Keratinocyte (primary cell): ENCODE measurements around the gene SPON1. TPM values are rescaled to one million over a fixed set of nuclear protein-coding genes. Genes with fewer than 3 reads are reported as not detected.
A peak's percentile ranks its signal among the peaks of the same experiment; 100 is the strongest.
"Not testable (repeated sequence)": the region's sequence is repeated elsewhere in the genome, so short reads cannot be mapped to it uniquely, and the experiment has no call there.

Experiments
- DNase-seq: peaks from one replicate; pipeline ENCODE4 v3.0.0-alpha.2; 2011; ENCODE audit warnings: low read depth, missing footprints, low spot score
- FAIRE-seq: peaks from 2 replicates; lab custom pipeline; 2011; peaks lifted over from hg19 to GRCh38; lab: Jason Lieb, UNC
- H2AFZ ChIP-seq: 2 replicates; pipeline ENCODE4 v1.6.0; 2012; ENCODE audit warnings: low read length, control low read depth, inconsistent platforms; ENCODE audit not compliant: control insufficient read depth
- H3K27ac ChIP-seq: 2 replicates; pipeline ENCODE4 v1.5.1; 2011; ENCODE audit warnings: low read length; ENCODE audit not compliant: control insufficient read depth, insufficient read depth
- H3K27me3 ChIP-seq: 3 replicates; pipeline ENCODE4 v1.6.0; 2011; ENCODE audit warnings: low read length; ENCODE audit not compliant: control insufficient read depth, insufficient read depth; ENCODE audit errors: extremely low read depth
- H3K36me3 ChIP-seq, 2 experiments: 2 replicates in 1 of 2; 3 replicates in 1 of 2; pipeline ENCODE4 v1.5.1; 2011; ENCODE audit warnings: low read length in 2 of 2, mild to moderate bottlenecking in 1 of 2; ENCODE audit not compliant: control insufficient read depth in 2 of 2, insufficient read depth in 2 of 2; ENCODE audit errors: extremely low read depth in 1 of 2
- H3K4me1 ChIP-seq: 3 replicates; pipeline ENCODE4 v1.5.1; 2011; ENCODE audit warnings: low read length; ENCODE audit not compliant: control insufficient read depth, insufficient read depth; ENCODE audit errors: extremely low read depth
- H3K4me2 ChIP-seq: 3 replicates; pipeline ENCODE4 v1.6.0; 2011; ENCODE audit warnings: low read depth, low read length; ENCODE audit not compliant: control insufficient read depth, insufficient read depth; ENCODE audit errors: extremely low read depth
- H3K4me3 ChIP-seq, 3 experiments: fragments of 200-600 bp in 1 of 3; sonication (generic) in 1 of 3; 2 replicates in 2 of 3; 3 replicates in 1 of 3; pipeline ENCODE4 v1.5.1; 2011 to 2016; ENCODE audit warnings: low read length in 3 of 3, mild to moderate bottlenecking in 3 of 3, control low read depth in 2 of 3, inconsistent platforms in 1 of 3, low read depth in 1 of 3, mixed read lengths in 1 of 3, mixed run types in 1 of 3, moderate library complexity in 1 of 3; ENCODE audit not compliant: control insufficient read depth in 2 of 3, insufficient read depth in 2 of 3; ENCODE audit errors: extremely low read depth in 1 of 3
- H3K79me2 ChIP-seq: 2 replicates; pipeline ENCODE4 v1.6.0; 2012; ENCODE audit warnings: low read length; ENCODE audit not compliant: control insufficient read depth, insufficient read depth
- H3K9ac ChIP-seq: 3 replicates; pipeline ENCODE4 v1.6.0; 2011; ENCODE audit warnings: low read length; ENCODE audit not compliant: control insufficient read depth, insufficient read depth; ENCODE audit errors: extremely low read depth
- H3K9me1 ChIP-seq: 3 replicates; pipeline ENCODE4 v1.6.0; 2011; ENCODE audit warnings: low read length; ENCODE audit not compliant: control insufficient read depth, insufficient read depth; ENCODE audit errors: extremely low read depth
- H3K9me3 ChIP-seq: 2 replicates; pipeline ENCODE4 v1.5.1; 2012; ENCODE audit warnings: low read depth, low read length; ENCODE audit not compliant: control insufficient read depth
- H4K20me1 ChIP-seq: 3 replicates; pipeline ENCODE4 v1.6.0; 2011; ENCODE audit warnings: low read length; ENCODE audit not compliant: control insufficient read depth, insufficient read depth; ENCODE audit errors: extremely low read depth
- EZH2 ChIP-seq: IDR thresholded peaks from one replicate; pipeline ENCODE4 v1.6.1; 2012; ENCODE audit warnings: inconsistent platforms, mild to moderate bottlenecking, low read length, moderate library complexity
- dilution Hi-C: fragments of 300-500 bp; cut with MboI; formaldehyde crosslinking; loops from one replicate; pipeline ENCODE4 v1.7.0; 2020; ENCODE audit warnings: low sequenced_read_pairs; ENCODE audit not compliant: extremely low pct_ligation_motif_present
- polyA plus RNA-seq, 5 experiments: library from polyadenylated mRNA; depleted of rRNA in 3 of 5; stranded (reverse) in 3 of 5; stranded (forward) in 1 of 5; unstranded in 1 of 5; fragments of >200 nt; gene quantifications; 1 replicate in 1 of 5; 2 replicates in 3 of 5; 3 replicates in 1 of 5; pipeline versions ENCODE4 v1.2.1 to v1.2.3, GENCODE V29; 2011 to 2012; ENCODE audit warnings: missing spikeins in 2 of 5, low read depth in 1 of 5, low replicate concordance in 1 of 5
- TF ChIP-seq, protein P1 (sequence below), 3 experiments: IDR thresholded peaks in 1 of 3; conservative IDR thresholded peaks in 1 of 3; optimal IDR thresholded peaks in 1 of 3; 2 replicates in 2 of 3; 3 replicates in 1 of 3; pipeline versions ENCODE3 to v1.5.1; 2011; ENCODE audit warnings: low read length in 3 of 3, mild to moderate bottlenecking in 3 of 3, moderate library complexity in 2 of 3, control low read depth in 1 of 3, inconsistent platforms in 1 of 3; ENCODE audit not compliant: insufficient read depth in 2 of 3; ENCODE audit errors: extremely low read depth in 1 of 3

The SPON1 gene
- polyA plus RNA-seq, 1 donor (not counting 4 experiments of a cell fraction or from before 2014, with no cell fraction given) = not detected

DNA sequence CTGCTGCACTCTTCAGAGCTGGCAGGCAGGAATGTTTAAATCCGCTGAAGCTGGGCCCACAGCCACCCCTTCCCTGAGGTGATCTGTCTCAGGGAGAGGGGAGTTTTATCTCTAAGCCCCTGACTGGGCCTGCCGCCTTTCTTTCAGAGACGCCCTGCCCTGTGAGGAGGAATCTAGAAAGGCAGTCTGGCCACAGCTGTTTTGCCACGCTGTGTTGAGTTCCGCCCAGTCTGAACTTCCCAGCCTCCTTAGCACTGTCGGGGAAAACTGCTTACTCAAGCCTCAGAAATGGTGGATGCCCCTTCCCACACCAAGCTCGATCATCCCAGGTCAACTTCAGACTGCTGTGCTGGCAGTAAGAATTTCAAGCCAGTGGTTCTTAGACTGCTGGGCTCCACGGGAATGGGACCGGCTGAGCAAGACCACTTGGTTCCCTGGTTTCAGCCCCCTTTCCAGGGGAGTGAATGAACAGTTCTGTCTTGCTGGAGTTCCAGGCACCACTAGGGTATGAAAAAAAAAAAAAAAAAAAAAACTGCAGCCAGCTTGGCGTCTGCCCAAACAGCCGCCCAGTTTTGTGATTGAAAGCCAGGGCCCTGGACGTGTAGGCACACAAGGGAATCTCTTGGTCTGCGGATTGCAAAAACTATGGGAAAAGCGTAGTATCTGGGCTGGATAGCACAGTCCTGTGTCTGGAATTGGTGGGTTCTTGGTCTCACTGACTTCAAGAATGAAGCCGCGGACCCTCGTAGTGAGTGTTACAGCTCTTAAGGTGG lies 127.4 kb downstream of the SPON1 start:
- Histone ChIP-seq H2AFZ (no peak overlapping the region), H3K9me1 (no peaks in the 10 kb centered on the region), H3K27ac (no peak overlapping the region), H4K20me1 (no peaks in the 10 kb centered on the region), H3K4me1 (no peaks in the 10 kb centered on the region), H3K27me3 (peaks cover 5% of the 10 kb centered on the region), H3K79me2 (no peaks in the 10 kb centered on the region), H3K36me3 (no peaks in the 10 kb centered on the region), H3K9me3 (no peaks in the 10 kb centered on the region), H3K4me3 (no peak overlapping the region), H3K9ac (no peak overlapping the region), H3K4me2 (no peak overlapping the region)
- no peak for DNase-seq
- no peak for FAIRE-seq
- TF ChIP-seq EZH2 = no peak
- TF ChIP-seq, protein P1, sequence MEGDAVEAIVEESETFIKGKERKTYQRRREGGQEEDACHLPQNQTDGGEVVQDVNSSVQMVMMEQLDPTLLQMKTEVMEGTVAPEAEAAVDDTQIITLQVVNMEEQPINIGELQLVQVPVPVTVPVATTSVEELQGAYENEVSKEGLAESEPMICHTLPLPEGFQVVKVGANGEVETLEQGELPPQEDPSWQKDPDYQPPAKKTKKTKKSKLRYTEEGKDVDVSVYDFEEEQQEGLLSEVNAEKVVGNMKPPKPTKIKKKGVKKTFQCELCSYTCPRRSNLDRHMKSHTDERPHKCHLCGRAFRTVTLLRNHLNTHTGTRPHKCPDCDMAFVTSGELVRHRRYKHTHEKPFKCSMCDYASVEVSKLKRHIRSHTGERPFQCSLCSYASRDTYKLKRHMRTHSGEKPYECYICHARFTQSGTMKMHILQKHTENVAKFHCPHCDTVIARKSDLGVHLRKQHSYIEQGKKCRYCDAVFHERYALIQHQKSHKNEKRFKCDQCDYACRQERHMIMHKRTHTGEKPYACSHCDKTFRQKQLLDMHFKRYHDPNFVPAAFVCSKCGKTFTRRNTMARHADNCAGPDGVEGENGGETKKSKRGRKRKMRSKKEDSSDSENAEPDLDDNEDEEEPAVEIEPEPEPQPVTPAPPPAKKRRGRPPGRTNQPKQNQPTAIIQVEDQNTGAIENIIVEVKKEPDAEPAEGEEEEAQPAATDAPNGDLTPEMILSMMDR (optimal IDR thresholded peaks at IDR 0.05 in 1 of 3, IDR thresholded peaks at IDR 0.05 in 1 of 3, conservative IDR thresholded peaks at IDR 0.05 in 1 of 3; ENCODE audit: extremely low read depth in 1 of 3, insufficient read depth in 2 of 3, low read length in 3 of 3) = no peak
- dilution Hi-C loops = no loop called here

DNA sequence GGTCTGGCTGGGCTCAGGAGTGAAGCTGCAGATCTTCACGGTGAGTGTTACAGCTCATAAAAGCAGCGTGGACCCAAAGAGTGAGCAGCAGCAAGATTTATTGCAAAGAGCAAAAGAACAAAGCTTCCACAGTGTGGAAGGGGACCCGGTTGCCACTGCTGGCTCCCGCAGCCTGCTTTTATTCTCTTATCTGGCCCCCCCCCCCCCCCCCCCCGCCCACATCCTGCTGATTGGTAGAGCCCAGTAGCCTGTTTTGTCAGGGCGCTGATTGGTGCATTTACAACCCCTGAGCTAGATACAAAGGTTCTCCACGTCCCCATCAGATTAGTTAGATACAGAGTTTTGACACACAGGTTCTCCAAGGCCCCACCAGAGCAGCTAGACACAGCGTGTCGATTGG lies 128.1 kb downstream of the SPON1 start:
- H4K20me1 ChIP-seq, DNase-seq, H3K4me2 ChIP-seq, H2AFZ ChIP-seq, H3K9me1 ChIP-seq, H3K36me3 ChIP-seq, H3K9ac ChIP-seq, dilution Hi-C loops, H3K79me2 ChIP-seq, H3K4me1 ChIP-seq, H3K9me3 ChIP-seq, H3K27ac ChIP-seq, H3K4me3 ChIP-seq, H3K27me3 ChIP-seq, FAIRE-seq: not testable (repeated sequence)

DNA sequence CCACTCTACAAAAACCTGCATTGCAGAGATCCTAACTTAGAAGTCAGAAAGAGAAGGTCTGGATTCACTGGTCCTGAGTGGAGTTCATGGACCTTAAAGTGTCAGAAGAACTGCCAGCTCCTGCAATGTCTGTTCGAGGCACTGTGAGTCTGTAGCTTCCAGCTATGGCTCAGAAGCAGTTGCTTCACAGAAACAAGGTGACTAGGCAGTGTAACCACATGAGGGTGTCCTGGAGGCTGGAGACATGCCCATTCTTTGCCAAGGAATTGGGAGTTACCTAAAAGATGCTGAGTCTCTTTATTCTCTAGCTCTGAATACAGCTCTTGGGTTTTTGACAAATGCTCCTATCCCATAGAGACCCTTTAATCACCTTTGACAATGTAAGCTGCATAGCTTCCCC lies 130.5 kb downstream of the SPON1 start:
- no peak overlapping the region for H2AFZ ChIP-seq
- H3K27ac ChIP-seq = no peak overlapping the region
- FAIRE-seq = no peak
- no peak for TF ChIP-seq EZH2
- TF ChIP-seq, protein P1 (optimal IDR thresholded peaks at IDR 0.05 in 1 of 3, IDR thresholded peaks at IDR 0.05 in 1 of 3, conservative IDR thresholded peaks at IDR 0.05 in 1 of 3; ENCODE audit: extremely low read depth in 1 of 3, insufficient read depth in 2 of 3, low read length in 3 of 3) = peak in 1 of 3 experiments; percentile 19
- no peaks in the 10 kb centered on the region for H4K20me1 ChIP-seq
- H3K9me3 ChIP-seq = no peaks in the 10 kb centered on the region
- no peak overlapping the region for H3K9ac ChIP-seq
- dilution Hi-C loops = no loop called here
- no peaks in the 10 kb centered on the region for H3K79me2 ChIP-seq
- no peaks in the 10 kb centered on the region for H3K36me3 ChIP-seq
- no peak for DNase-seq
- H3K9me1 ChIP-seq = no peaks in the 10 kb centered on the region
- H3K4me3 ChIP-seq = no peak overlapping the region
- no peak overlapping the region for H3K4me2 ChIP-seq
- H3K27me3 ChIP-seq = peaks cover 5% of the 10 kb centered on the region
- no peaks in the 10 kb centered on the region for H3K4me1 ChIP-seq
